Cardiac fibroblast (primary cell): Measurements from ENCODE around the gene FGF12.

Experiments used
- DNase-seq, 2 donors: peaks; one replicate each; pipeline versions ENCODE4 v3.0.0 to v3.0.0-alpha.2; 2010; ENCODE audit warnings: low read depth in 2 of 2
- H3K4me3 ChIP-seq, 2 donors: replicated peaks in 1 of 2; 1 replicate in 1 of 2; 2 replicates in 1 of 2; pipeline ENCODE4 v1.5.1; 2011; ENCODE audit warnings: low read depth in 2 of 2, low read length in 2 of 2, mild to moderate bottlenecking in 2 of 2, moderate library complexity in 1 of 2
- CTCF ChIP-seq: IDR thresholded peaks from one replicate; pipeline ENCODE4 v1.5.1; 2011; ENCODE audit warnings: low read depth, mild to moderate bottlenecking, low read length, inconsistent platforms

Gene FGF12

GRCh38 chr3:192216067-192216466 lies 511.3 kb downstream of the FGF12 start:
- TF ChIP-seq CTCF: no peak
- no peak for DNase-seq
- H3K4me3 ChIP-seq: no peak overlapping the region

GRCh38 chr3:192212979-192213378 lies 514.4 kb downstream of the FGF12 start:
- H3K4me3 ChIP-seq: no peak overlapping the region
- TF ChIP-seq CTCF: no peak

GRCh38 chr3:192212335-192212734 lies 515.0 kb downstream of the FGF12 start:
- peak; percentile 1 for TF ChIP-seq CTCF
- H3K4me3 ChIP-seq: no peak overlapping the region
- DNase-seq: no peak

More at GRCh38 chr3:192212979-192213378, 514.4 kb downstream of the FGF12 start:
- DNase-seq: no peak

- TF ChIP-seq CTCF: no peak
- H3K4me3 ChIP-seq: no peak overlapping the region
- DNase-seq: no peak
Measured at GRCh38 chr3:192207651-192208050, 519.7 kb downstream of the FGF12 start.

- H3K4me3 ChIP-seq: no peak overlapping the region
- no peak for DNase-seq
- no peak for TF ChIP-seq CTCF
Measured at GRCh38 chr3:192207239-192207638, 520.1 kb downstream of the FGF12 start.

DNA sequence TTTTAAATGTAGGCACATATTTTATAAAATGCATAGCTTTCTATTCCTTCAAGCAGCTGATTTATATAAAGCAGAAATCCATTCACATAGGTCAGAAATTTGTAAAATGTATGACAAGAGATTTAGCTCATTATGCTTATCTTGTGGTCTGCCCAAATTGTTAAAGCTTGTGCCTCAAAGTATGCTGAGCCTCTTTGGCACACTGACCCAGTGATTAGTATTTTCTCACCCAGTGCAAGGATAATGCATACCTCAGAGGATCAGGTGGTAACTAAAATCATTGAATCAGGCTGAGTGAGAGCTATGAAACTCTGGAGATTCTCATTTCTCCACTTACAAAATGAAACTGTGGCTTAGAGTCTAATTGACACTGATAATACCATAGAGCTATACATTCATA lies 533.3 kb downstream of the FGF12 start:
- no peak for TF ChIP-seq CTCF
- DNase-seq: no peak

GRCh38 chr3:192188218-192188835 lies 539.0 kb downstream of the FGF12 start:
- TF ChIP-seq CTCF: peak; percentile 51
- H3K4me3 ChIP-seq: no peak overlapping the region
- DNase-seq: peak; percentile 57 to 63

More for the DNA sequence above, 533.3 kb downstream of the FGF12 start:
- H3K4me3 ChIP-seq: no peak overlapping the region
